HS-5 (cell line): ENCODE data around the gene KLF6.

Experiments used
- DNase-seq: peaks from one replicate; pipeline ENCODE4 v3.0.0-alpha.2; 2012; ENCODE audit warnings: low read depth

The KLF6 gene

DNA sequence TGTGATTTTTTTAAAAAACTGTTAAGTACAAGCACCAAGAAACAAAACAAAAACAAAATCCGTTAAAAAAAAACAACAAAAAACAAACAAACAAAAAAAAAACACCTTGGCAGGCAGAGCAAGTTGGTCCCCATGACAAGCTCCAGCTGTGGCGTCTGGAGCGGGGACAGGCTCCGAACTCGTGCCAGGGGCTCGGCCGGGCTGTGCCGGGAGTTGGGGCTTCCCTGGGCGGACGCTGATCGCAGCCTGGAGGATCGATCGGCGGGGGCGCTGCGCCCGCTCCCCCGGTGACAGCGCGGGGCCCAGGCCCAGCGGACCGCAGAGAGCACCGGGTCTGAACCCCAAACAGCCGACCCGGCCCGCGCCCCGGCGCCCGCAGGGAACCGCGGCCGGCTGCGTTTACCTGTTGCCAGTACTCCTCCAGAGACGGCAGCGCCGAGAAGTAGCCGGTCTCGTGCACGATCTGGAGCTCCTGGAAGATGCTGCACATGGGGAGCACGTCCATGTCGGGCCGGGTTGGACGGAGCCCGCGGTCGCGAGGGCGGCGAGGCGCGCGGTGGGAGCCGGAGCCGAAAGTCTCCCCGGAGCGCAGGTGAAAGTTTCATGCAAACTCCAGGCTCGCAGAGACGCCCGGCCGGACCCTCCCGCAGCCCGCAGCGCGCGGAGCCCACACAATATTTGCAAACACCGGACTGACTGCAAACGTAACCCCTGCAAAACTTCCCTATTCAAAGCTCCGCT lies at the start of gene KLF6:
KLF6 (minus strand) TSS at position 700 of the 741 bp plus-strand sequence; CDS start at position 505, 195 bp downstream.
- no peak for DNase-seq

DNA sequence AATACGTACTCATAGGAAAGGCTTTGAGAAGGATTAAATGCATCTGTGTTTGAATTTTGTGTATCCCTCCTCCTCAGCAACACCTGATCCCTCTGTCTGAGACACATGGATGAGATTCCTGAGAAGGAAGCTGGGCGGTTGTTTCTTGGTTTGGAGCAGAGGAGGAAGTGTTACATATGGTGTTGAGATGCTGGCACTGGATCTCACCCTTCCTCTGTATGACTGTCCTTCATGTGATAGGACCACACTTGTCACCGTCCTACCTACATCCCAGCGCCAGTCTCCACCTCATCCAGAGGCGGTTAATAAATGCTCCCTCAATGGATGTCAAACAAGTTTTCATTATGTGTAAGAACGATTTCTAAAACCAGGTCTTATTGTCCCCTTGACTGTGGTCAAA lies 49.4 kb upstream of the KLF6 start:
- no peak for DNase-seq

DNA sequence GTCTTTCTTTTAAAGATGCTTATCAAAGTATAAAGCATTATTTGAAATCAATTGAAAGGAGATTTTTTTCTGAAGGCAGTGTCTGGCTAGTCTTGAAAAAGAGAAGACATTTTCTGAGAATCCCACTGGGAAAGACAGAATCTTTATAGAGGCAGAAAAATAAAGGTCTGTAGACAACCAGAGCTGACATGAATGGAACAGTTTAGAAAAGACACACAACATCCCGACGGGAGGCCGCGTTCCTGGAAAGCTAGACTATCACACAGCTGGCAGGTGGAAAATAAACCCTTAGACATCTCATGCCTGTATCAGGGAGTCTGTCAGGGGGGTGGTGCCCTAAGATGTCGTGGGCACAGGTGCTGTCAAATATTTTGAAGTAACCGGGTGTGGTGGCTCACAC lies 48.0 kb upstream of the KLF6 start:
- DNase-seq, result no peak

DNA sequence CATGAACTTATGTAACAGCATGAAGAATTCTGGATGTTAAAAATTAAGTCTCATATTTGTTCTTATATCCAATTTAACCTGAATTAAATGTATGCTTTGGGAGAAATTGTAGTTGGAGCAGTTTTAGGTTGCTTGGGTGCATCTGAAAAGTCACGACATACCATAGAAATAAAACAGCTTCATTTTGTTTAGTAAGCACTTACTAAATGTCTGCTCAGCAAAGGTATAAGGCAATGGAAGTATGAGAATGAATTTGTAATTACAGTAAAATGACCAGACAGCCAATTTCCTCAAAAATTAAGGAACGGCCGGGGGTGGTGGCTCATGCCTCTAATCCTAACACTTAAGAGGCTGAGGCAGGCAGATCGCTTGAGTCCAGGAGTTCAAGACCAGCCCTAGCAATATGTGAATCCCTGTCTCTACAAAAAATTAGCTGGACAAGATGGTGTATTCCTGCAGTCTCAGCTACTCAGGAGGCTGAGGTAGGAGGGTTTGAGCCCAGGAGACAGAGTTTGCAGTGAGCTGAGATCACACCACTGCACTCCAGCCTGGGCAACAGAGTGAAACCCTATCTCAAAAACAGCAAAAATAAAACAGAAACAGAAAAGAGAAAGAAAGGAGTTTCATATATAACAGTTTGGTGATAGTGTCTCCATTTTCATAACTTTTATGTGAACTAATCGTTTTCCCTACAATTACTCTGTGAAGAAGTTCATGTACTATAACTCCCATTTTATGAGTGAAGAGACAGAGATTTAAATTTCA lies 47.2 kb upstream of the KLF6 start:
- no peak for DNase-seq

DNA sequence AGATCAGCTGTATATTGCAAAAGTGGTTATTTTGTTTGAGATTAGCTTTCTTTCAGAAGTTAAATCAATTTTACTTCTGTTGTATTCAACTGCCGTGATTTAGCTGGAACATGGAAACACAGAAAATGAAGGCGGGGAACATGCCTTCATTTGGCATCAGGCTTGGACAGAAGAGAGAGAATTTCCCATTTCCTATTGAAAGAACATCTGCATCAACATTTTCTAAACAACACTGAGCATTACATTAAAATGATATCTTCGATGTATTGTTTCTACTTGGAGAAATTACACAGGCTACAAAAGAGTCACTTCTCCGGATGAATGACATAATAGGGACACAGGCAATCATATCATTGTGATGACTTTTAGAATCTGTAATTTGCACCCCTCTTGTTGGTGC lies 46.6 kb upstream of the KLF6 start:
- DNase-seq, result no peak

DNA sequence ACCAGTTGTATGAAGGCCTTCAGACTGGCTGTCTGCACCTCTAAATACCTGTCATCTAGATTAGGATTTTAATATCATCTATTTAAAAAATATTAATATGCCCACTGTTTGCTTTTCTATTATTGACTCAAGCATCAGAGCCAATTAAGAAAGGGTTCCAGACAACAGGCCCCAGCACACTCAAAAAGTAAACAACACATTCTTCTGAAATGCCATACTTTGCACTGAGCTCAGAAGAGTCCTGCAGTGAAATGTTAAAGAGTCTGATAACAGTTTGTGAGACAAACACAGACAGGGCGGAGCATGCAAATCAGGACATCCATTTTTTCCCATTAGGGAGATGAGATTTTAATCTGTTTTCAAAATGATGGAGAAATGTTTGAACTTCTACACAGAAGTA lies 45.9 kb upstream of the KLF6 start:
- DNase-seq, result no peak

DNA sequence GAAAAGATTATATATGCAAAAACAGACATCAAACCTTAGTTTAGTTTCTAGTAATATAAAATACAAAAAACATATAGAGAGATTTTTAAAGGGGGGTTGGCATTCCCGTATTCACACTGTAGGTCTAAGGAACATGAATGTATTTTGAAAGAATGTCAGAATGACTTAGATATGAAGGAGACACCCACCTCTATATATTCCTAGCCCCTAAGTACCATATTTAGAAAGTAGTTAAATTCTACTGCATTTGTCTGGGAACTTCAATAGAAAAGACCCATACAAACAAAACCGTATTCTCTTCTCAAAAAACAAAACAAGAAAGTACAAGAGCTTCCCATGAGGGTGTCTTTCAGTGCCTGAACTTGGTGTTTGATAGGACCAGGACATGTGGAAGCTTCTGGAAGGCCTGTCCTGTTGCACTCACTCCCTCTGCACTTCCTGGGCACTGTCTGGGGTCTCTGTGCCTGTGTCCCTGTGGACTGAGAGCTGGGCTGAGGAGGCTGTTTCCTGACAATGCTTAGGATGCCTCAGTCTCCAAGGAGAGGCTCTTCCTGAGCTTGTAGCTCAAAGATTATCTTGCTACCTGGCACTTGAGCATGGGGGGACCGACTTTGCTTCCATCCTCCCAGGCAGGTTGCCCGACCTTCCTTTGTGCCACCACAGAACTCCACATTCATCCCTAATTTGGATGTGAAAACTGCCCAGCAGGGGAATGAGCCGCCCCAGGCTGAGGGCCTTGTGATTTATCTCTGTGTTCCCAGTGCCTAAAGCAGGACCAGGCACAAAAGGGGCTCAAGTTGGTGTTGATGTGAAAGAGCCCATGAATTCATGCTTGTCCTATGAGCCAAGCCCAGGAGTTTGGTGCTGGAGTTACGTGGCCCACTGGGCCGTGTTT lies 44.4 kb upstream of the KLF6 start:
- DNase-seq, result no peak

DNA sequence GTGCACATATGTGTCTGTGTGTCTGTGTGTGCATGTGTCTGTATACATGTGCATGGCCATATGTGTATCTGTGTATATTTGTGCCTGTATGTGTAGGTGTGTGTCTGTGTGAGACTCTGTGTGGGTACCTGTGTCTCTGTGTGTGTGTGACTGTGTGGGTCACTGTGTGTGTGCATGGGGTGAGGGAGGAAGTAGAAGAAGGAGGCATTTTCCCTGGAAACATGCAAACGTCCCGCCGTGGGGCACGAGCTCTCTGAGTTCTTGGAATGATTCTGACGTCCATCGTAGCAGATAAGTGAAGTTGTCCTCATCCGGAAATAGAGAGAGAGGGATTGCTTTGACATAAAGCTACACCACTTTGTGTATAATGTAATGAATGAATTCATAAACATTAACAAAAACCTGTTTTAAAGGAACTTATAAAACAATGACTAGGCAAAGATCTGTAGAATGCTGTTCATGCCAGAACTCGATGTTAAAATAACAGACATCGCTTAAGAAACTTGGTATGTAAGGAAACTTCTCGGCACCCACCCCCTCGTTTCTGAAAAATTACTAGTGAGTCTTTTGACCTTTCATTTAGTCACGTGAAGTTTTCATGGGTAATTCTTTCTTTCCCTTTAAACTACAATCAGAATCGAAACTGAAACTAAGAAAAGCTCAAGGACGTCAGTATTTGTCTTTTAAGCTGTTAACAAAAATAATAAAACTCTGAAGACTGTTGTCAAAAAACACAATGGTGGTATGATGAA lies 43.6 kb upstream of the KLF6 start:
- no peak for DNase-seq

DNA sequence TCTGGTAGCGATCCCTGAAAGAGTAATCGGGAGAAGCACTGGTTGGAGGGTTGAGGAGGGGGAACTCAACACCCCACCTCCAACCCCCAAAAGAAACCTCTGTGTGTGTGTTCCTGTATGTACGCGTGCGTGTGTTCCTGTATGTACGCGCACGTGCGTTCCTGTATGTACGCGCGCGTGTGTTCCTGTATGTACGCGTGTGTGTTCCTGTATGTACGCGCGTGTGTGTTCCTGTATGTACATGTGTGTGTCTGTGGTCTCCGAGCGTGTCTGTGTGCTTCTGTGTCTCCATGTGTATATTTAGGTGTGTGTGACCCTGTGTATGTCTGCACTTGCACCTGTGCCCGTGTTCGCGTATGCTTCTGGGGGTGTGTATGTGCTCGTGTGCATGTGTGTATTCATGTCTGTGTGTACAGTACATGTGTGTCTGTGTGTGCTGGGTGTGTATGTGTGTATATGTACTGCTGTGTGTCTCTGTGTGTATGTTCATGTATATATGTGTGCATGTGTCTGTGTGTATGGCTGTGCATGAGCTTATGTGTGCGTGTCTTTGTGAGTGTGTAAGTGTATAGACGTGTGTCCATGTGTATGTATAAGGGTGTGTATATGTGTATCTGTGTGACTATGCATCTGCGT lies 42.9 kb upstream of the KLF6 start:
- no peak for DNase-seq

DNA sequence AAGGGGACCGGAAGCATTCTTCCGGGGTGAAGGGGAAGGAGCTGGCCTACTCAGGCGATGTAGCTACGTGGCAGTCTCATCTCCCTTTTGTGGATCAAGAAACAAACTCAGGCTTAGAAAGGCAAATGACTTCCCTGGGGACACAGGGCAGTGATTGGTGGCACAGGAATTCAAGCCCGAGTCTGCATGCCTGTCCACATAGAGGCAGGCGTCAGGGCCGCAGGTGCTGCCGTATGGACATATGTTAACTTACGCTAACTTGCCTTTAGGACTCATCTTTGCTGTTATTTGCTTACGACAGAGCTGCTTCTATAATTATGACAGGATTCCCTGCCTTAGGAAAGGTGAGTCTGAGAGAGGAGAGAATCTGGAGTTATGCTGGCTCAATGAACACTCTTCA lies 42.3 kb upstream of the KLF6 start:
- no peak for DNase-seq

DNA sequence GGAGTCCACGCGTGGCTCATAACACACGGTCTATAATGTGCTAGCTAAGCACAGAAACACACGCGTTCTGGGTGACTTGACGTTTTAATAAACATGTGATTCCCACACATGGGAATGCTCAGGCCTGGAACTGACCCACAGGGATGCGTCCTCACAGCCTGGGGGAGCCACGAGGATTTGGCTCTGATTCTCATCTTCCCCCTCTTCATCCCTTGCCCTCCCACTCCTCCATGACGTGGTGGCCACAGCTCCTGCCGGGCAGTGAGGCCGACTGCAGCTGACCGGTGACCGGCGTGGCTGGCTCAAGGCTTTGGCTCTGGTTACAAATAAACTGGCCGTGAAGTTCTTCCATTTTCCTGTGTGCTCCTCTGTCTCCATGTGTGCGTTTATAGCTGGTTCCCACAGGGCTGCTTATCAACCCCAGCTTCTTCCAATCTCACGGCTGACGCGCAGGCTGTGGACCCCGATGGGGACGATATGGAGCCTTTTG lies 40.9 kb upstream of the KLF6 start:
- DNase-seq, result no peak

DNA sequence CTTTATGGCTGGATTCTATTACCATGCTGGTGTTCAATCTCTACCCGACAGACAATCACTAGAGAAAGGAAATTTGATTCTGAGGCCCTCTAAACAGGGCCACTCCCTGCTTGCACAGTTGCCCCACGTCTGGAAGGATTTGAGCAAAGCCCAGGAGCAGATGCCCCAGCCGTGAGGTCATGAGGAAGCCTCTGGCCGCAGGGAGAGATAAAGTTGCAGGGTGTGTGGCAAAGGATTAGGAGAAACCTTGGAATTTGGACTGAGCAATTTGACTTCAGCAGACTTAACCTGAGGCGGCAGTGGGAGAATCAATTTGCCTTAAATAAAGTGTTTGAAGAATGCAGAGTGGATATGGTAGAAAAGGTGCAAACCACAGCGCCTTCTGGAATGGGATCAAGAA lies 40.2 kb upstream of the KLF6 start:
- peak; percentile 60 for DNase-seq

DNA sequence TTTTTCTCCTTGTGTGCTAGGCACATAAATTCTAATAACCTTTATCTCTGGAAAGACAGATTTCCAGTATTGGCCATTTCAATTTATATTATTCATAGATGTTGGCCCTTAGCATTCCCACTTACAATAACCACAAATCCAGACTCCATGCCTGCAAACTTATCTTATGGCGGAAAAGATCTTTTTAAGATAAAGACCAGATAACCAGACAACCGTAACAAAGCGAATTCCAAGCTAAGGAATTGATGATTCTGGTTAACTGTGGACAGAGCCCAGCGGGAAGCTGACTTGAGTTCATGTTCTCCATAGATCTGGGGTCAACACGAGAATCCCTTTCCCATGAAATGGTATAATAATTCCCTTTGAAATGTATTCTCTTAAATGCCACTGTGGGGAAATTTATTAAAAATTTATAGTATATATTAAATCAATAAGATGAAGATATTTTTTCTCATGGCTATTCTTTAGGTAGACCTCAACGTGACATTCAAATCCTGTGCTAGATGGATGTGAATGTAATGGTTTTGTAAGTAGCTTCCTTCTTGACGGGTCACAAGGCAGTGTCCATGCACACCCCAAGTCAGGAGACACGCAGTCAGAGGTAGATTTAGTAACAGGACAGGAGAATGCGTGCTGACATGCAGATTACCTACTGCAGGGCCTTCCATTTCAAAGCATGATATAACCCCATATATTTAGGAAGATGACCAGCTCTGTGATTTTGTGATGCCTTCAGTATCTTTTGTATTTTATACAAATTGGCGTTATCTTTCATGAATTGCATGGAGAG lies 37.7 kb upstream of the KLF6 start:
- DNase-seq, result no peak

DNA sequence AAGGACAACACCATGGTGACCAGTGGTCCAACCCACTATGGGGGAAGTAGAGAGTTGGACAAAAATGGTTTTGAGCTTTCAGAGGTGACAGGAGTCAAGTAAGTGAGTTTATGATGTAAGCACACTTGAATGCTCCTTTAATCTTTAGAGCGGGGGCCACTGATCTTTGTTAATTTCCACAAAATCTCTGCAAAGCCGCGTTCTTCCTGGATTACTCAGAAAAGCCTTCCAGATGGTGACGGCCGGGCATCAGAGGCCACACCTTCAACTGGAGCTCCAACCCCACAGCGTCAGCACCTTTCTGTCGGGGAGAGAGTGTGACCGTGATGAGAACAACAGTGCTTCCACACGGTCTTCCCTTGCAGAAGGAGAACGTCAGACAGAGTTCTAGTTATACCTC lies 35.2 kb upstream of the KLF6 start:
- DNase-seq, result no peak

DNA sequence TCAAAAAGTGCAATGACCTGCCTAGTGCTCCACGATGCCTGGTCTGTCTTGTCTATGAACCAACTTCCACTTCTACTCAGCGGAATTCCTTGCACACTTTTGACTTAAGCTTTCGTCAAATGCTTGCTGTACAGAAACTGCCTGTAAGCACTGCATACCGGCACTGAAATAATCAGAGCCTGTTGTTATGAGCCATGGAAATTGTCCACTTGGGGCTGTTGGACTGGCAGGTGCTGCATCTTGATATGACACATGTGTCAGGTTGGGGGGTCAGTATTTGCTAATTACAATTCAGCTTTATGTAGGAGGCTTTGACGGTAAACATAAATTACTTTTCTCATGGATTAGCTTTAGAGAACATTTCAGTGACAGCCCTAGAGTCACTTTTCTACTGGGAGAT lies 32.0 kb upstream of the KLF6 start:
- DNase-seq, result no peak

DNA sequence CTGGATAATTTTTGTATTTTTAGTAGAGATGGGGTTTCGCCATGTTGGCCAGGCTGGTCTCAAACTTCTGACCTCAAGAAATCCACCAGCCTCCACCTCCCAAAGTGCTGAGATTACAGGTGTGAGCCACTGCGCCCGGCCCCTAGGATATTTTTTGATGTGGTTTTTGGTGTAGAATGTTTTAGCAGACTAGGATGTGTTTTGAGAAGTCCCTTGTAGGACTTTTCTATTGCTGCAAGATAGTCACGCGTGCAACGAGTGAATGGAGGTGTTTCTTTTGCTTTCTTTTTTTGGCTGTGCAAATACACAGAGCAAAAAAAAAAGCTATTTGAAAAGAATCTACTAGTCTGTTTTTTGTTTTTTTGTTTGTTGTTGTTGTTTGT lies 29.8 kb upstream of the KLF6 start:
- DNase-seq, result no peak

DNA sequence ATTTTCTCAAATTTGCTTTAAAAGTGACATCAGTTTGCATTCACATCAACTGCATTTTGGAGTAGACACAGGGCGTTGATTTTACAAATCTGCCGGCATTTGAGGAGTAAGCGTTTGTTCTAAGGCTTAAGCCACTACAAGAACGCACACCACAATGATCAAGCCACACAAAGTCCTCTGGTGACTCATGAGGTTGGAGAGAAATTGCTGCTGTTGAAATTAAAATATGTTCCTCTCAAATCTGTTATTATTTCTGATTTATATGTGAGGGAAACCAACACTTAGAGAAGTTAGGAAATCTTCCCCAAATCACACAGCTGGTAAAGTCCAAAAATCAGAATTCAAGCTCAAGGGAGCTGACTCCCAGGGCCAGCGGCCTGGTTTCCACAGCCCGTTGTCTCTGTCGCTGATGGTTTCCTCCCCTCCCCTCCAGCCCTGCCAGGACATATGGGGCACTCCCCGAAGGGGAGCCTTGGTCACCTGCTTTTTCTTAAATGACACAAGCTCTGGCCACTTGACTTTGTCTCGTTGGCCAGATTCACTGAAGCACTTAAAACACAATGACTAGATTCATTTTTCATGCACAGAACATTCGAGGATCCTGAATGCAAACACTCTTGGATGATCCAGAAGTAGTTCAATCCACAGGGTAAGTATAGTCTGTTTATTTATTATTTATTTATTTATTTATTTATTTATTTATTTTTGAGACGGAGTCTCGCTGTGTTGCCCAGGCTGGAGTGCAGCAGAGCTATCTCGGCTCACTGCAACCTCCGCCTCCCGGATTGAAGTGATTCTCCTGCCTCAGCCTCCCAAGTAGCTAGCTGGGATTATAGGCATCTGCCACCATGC lies 29.2 kb upstream of the KLF6 start:
- DNase-seq, result no peak

DNA sequence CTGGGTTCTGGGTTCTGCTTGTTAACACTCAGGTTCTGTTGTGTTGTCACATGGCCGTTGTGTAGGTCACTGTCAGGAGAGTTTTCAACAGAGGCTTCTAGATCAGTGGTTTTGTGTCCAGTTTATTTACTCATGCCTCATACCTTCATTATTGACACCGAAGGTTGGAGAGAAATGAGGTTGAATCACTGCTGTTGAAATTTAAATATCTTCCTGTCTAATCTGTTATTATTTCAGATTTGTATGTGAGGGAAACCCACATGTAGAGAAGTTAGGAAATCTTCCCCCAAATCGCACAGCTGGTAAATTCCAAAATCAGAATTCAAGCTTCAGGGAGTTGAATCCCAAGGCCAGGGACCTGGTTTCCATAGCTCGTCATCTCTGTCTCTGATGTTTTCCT lies 28.3 kb upstream of the KLF6 start:
- DNase-seq, result no peak

DNA sequence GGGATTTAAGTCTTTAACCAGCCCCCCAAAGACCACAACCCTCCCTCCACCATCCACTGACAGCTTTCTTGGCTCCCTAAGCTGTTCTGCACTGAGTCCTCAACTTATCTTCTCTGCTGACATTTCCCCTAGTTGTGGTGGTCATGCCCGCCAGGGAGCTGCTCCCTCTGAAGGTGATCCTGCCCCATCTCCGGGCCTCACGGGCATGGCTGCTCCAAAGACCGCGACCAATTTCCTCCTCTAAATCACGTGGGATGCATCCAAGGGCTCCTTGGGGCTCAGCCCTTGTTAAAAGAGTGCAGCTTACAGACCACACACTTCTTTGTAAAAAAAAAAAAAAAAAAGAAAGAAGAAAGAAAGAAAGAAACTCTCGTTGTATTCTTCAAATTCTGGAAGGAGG lies 27.1 kb upstream of the KLF6 start:
- no peak for DNase-seq
